GM18520 (cell line): ENCODE measurements around the gene PLTP.
"Not testable (repeated sequence)": the region's sequence is repeated elsewhere in the genome, so short reads cannot be mapped to it uniquely, and the experiment has no call there.

Experiments
- ATAC-seq: cut with Tn5 transposase; IDR thresholded peaks from one replicate; pipeline ENCODE4 v1.9.1; 2021; ENCODE audit not compliant: unreplicated experiment

PLTP gene

DNA sequence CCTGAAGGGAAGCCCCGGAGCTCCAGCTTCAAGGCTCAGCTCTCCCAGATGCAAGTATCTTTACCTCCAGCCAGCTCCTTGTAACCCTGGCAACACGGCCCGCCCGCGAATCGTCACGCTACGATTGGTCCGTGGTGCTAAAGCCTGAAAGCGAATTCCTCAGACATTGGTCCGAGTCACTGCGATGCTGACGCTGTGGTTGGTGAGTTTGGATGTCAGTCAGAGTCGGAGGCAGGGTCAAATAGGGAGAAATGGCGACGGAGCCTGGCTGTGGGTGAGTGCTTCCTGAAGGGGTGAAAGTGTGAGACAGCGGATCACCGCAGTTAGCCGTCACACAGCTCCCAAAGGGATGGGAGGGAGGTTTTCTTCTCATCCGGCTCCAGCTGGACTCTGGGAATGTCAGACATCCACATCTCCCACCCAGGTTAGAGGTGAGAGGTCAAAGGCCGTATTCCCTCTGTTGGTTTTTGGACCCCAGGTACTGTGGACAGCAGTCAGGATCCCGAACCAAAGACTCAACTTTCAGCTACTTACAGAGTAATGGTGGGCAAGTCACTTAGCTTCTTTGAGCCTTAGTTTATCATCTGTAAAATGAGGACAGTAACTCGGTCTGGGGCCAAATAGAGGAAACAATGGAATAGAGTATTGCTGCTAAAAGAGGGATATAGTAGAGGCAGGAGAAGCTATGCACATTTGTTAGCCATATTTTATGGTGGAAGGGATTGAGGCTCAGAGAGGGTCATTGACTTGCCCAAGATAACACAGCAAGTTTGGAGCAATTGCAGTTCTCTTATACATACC, 30.8 kb downstream of the PLTP start, which contains the start of gene ZSWIM1:
ZSWIM1 (plus strand) TSS at position 240 of the 801 bp plus-strand sequence. CDS start 1,366 bp downstream, outside the sequence.
- ATAC-seq: peak; percentile 99

DNA sequence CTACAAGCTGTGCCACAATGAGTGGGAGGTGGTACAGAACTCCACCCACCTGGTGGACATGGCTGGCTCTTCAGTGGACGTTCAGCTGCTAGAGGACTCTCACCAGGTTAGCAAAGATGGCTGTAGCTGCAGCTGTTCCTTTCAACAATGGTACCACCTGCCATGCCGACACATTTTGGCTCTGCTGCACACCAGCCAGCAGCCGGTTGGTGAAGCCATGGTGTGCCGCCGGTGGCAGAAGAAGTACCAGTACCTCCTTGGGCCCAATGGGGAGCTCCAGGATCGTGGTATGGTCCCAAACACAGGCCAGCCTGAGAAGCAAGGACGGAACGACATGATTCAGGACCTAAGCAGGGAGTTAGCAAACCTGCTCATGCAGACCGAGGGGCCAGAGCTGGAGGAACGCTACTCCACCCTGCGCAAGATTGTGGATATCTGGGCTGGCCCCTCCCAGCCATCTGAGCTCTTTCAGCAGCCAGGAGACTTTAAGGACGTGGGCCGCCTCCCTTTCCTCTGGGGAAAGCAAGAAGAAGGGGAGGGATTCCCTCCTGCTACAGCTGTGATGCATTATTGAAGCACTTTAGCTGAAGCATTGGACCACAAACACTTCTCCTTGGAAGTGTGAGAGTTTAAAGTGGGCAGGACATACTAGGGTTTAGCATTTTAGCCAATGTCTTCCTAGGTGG, 33.7 kb downstream of the PLTP start:
- no peak for ATAC-seq

DNA sequence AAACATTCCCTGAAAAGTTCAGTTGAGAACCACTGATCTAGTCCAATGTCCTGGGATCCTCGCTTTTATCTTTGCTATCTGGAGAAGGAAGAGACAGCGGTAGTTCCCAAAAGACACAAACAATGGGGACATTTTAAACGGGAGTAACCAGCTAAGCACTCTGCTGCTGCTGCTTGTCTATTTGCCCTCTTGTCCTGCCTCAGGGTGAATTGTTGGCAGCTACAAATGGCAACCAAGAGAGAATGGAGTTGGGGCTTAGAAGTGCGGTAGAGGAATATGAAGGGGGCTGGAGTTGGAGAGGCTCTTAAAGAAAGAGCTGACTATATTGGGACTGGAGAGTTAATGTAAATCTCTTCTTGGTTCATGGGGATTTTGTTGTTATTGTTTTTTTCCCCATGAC, 37.4 kb downstream of the PLTP start:
- ATAC-seq: no peak

DNA sequence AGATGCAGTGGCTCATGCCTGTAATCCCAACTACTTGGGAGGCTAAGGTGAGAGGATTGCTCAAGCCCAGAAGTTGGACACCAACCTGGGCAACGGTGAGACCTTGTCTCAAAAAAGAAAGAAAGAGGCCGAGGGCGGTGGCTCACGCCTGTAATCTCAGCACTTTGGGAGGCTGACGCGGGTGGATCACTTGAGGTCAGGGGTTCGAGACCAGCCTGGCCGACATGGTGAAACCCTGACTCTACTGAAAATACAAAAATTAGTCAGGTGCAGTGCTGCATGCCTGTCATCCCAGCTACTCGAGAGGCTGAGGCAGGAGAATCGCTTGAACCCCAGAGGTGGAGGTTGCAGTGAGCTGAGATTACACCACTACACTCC, 37.9 kb downstream of the PLTP start:
- ATAC-seq: not testable (repeated sequence)

DNA sequence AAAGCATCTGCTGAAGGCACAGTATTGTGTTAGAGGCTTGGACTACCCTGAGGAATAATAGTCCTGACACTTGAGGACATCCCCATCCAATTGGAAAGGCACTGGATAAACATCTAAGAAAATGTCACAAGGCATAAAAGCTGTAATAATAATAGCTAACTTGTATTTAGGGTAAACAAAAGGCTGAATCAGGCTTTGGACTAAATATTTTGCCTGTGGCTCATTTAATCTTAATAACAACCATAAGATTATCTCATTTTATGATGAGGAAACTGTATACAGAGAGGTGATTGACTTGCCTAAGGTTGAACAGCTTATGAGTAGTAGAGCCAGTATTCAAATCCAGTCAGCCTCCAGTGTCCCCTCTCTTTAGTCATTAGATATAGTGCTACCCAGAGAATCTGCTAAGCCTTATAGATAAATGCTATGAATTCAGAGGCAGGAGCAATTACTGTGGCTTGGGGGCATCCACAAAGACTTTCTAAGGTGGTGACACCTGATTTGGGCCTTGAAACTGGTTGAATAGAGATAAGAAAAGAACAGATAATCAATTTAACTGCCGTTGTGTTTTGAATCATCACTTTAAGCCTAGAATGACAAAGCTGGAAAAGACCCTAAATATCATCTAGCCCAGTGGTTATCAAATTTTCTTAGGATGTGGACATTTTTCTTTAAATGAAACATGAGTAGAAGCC, 38.4 kb downstream of the PLTP start:
- ATAC-seq: no peak

DNA sequence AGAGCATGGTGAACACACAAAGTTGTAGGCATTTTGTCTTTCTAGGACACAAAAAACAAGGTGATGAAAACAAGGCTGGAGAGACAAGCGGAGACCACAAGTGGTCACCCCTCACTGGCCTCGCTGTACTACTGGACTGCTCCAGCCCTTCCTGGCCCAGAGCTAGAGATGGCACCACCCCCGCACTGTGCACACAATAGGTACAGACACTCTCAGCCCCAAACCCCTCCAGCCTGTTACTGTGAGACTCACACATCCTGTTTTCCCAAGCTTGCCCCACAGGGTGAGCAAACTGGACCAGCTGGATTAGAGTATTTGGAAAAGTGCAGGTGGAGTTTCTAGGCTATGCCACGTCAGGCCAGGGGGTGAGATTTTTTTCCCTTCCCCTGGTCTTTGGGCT, 39.3 kb downstream of the PLTP start:
- no peak for ATAC-seq

DNA sequence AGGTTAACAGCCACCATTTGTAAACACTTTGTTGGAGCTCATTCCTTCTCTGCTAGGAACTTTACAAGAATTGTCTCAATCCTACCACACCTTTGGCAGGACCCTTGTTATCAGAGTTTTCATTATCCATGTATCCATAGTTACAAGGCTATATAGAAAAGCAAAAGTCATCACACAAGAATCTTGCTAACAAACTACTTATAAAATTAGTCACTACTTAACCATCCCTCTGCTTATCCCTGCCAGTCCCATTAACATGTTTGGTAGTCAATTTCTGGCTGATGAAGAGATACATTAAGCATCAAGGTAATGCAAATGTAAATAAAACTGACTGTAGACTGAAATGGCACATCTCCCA, 44.2 kb downstream of the PLTP start:
- ATAC-seq: no peak

DNA sequence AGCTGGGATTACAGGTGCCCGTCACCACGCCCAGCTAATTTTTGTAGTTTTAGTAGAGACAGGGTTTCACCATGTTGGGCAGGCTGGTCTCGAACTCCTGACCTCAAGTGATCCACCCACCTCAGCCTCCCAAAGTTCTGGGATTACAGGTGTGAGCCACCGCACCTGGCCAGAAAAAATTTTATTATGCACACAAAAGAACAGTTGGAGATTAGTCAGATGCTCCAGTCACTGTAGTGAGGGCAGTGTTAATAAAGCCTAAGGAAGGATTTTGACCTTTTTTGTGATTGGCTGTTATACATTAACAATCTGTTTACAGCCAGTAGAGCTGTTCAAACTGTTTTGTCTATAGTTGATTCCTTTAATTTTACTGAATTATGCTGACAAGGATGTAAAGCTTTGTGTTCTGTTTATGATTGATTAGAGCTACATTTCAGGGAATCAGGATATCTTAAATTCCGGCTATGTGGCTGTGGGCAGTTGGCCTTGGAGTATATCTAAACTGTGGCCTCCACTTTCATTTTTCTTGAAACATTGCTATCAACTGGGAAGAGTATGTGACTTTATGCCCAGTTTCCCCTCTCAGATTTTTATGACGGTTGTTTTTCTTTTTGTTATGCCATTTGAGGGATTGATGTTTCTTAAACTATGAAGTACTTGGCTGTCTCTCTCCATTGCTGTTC, 44.7 kb downstream of the PLTP start:
- ATAC-seq: no peak

DNA sequence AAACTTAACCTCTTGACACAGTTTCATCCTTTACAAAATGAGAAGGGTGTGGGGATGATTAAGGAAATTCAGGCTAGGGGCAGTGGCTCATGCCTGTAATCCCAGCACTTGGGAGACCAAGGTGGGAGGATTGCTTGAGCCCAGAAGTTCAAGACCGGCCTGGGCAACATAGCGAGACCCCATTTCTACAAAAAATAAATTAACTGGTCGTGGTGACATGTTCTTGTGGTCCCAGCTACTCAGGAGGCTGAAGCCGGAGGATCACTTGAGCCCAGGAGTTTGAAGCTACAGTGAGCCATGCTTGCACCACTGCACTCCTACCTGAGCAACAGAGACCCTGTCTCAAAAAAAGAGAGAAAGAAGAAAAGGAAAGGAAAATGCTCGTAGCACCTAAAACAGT, 45.5 kb downstream of the PLTP start:
- no peak for ATAC-seq

DNA sequence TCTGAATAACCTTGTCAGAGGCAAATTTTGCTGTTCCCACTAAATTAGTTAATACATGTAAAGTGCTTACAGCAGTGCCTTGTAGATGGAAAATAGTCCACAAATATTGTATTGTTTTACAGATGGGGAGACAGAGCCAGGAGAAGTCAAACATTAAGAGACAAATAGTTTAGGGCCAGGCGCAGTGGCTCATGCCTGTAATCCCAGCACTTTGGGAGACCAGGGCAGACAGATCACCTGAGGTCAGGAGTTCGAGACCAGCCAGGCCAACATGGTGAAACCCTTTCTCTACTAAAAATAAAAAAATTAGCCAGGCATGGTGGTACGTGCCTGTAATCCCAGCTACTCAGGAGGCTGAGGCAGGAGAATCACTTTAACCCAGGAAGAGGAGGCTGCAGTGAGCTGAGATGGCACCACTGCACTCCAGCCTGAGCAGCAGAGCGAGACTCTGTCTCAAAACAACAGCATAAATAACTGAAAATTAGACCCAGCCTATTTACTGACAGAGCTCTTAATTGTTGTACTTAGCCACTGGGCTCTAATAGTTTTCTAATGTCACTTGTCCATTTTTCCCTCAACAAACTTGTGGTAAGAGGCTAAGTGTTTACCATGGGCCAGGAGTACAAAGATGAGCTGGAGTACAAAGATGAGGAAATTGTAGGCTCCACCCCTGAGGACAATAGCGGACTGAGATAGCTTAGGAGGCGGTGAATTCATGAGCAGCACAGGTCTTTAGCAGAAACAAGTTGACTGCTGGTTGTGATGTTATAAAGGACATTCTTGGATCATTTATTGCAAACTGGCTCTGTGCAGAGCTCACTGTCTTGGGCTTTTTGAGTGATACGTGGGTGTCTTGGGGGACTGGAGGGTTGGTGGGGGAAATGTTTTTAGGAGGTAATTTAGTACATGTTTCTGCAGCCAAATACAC, 48.1 kb downstream of the PLTP start:
- ATAC-seq: no peak

DNA sequence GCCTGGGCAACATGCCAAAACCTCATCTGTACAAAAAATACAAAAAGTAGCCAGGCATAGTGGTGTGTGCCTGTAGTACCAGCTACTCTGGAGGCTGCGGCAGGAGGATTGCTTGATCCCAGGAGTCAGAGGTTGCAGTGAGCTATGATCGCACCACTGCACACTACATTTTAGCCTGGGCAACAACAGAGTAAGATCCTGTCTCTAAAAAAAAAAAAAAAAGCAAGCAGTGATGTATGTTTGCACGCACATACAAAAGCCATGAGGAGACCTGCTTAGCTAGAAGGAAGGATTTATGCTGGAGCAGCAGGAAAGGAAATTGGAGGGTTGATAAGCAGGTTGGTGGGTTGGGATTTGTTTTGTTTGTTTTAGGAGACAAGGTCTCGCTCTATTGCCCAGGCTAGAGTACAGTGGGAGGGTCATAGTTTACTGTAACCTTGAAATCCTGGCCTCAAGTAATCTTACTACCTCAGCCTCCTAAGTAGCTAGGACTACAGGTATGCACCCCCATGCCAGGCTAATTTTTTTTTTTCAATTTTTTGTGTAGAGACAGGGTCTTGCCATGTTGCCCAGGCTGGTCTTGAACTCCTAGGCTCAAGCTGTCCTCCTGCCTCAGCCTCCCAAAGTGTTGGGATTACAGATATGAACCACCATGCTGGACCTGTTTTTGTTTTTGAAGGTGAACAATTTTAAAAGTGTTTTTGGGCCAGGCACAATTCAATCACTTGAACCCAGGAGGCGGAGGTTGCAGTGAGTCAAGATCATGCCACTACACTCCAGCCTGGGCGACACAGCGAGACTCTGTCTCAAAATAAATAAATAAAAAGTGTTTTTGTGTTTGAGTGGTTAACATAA, 50.5 kb downstream of the PLTP start:
- ATAC-seq: no peak

DNA sequence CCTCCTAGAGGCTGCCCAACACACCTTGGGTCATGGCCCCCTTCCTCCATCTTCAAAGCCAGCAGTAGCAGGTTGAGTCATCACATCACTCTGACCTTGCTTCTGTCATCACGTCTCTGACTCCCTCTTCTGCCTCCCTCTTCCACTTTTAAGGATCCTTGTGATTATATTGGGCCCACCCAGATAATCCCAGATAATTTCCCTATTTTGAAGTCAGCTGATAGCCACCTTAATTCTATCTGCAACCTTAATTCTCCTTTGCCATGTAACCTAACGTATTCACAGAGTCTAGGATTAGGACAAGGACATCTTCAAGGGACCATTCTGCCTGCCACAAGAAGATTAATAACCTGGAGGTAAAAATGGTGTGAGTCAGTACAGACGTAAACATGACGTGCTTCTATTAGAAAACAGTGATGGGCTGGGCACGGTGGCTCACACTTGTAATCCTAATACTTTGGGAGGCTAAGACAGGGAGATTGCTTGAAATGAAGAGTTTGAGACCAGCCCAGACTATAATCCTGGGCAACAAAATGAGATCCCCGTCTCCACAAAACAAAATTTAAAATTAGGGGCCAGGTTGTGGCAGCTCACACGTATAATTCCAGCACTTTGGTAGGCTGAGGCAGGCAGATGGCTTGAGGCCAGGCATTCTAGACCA, 51.3 kb downstream of the PLTP start:
- no peak for ATAC-seq

DNA sequence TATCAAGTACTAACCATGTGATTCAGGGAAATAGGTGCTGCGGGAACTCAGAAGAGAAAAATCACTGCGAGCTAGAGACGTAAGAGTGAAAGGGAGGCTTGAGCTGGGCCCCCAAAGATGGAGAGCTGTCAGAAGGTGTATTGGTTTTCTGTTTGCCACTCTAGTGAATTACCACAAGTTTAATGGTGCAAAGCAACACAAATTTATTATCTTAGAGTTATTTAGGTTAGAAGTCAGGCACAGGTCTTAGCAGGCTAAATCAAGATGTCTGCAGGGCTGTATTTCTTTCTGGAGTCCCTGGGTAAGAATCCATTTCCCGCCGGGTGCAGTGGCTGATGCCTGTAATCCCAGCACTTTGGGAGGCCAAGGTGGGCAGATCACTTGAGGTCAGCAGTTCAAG, 52.0 kb downstream of the PLTP start:
- no peak for ATAC-seq

DNA sequence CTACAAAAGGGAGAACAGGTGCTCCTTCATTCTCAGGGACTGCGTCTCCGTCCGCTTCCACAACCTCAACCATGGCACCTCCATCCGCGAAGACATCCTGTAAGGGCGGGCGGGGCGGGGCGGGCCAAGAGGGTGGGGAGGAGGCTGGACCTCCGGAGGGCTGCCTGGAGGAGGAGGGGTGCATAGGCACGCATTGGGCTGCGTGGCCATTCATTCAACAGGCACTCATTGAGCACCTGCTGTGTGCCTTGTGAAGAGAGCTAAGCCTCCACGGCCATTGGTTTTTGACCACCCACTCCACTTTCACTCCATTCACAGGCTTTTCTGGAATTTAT, 54.1 kb downstream of the PLTP start:
- ATAC-seq: no peak

DNA sequence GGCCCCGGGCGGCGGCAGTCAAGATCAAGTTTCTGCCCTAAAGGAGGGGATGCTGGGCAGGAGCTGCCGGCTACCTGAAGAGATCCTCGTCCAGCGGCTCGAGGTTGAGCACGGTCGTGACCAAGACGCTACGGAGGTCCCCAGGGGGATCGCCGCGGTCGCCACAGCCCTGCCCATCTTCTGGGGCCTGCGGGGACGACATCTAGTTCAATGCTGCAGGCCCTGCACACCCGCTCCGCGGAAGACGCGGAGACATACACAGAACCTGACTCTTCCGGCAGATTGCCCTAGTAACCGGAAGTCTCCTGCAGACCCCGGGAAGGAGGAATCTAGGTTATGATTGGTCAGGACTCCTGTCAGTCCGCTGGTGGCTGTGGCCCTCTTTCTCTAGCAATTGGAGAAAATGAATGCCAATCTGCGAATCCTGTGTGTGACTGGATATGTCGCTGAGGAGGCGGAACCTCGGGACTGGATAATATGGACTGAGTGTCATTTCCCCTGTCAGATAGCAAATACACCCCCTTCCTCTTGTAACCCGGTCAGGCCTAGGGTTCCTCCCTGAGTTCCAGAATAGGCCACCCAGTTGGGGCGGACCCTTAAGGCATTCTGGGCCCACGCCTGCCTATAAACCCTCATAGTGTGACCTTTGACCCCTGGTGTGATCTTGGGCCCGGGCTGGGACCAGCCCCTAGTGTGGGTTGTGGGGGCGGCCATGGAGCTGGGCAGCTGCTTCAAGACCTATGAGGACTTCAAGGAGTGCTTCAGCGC, 54.7 kb downstream of the PLTP start, which contains the start of the genes ACOT8 and ZSWIM3:
ACOT8 (minus strand) TSS at position 279 of the 768 bp plus-strand sequence; CDS start at position 202, 77 bp downstream.
ZSWIM3 (plus strand) TSS at position 501 of the 768 bp plus-strand sequence; CDS start at position 713, 212 bp downstream.
- ATAC-seq: peak; percentile 97

DNA sequence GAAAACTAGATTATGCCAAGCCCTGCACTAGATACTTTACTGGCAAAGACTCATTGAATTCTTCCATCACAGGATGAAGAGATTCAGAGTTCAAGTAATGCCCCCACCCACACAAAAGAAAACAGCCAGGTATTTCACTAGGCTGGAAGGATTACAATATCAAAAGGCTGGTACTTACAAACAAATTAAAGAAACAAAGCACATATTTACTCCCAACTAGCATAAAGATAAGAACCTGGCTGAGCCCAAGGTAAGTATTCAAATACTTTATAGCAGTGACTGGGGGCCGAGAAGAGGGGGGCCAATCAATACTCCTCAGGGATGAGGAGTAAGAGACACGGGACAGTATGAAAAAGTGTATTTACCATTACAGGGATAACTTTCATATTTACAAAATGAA, 58.5 kb downstream of the PLTP start:
- ATAC-seq: no peak

DNA sequence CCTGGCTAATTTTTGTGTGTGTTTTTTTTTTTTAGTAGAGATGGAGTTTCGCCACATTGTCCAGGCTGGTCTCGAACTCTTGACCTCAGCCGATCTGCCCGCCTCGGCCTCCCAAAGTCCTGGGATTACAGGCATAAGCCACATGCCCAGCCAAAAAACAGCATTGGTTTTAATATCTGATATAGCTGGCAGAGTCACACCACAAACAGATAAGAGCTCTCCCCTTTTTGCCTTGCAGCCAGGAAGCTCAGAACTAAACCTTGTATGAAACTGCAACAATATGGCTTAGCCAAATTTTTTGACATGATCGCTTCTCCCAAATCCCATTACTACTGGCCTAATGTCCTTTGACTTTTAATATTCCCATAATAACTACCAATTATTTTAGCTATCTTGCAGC, 59.6 kb downstream of the PLTP start:
- ATAC-seq: no peak

DNA sequence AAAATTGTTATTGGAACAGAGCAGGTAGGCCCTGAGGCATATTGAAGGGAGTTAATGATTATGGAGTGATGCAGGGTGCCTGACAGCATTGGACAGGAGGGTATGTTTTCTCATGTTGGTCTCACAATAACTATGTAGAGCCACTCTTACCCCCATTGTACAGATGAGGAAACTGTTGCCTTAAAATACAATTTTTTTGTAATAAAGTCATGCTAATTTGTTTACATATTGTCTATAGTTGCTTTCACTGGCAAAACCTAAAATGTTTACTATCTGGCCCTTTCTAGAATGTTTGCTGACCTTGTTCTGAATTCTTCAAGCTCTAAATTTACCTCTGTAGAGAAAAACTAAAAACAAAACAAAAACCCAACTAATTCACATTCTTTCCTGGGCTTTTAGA, 60.5 kb downstream of the PLTP start:
- ATAC-seq: no peak
